ENCODE data around the gene WIPF2. TPM values are rescaled to one million over a fixed set of nuclear protein-coding genes. Genes with fewer than 3 reads are reported as not detected.

WIPF2 gene
- total and polyA plus RNA-seq, 2 experiments from 2014 or later: 9.2 TPM

DNA sequence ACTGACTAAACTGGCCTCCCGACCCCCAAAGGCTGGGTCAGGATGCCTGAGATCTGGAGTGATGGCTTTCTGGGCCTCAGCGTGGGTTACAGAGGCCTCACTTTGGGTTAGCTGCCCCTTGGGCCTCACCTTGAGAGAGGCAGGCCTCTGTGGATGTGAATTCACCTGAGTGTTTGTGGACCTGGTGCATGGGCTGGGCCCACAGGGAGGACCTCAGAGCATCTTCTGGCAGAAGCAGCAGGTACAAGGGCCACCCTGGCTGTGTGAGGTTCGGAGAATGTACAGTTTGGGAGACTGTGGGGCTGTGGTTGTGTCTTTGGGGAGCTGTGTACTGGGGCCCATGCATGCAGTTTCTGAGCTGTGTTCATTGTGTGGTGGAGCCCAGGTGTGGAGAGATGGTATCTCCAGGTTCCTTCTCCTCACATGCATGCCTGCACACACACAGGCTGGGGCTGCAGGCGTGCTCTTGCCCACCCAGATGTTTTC, 108.2 kb downstream of the WIPF2 start:
- Histone ChIP-seq H3K36me3 (ENCODE audit: insufficient read depth) (no peaks in the 10 kb centered on the region), H2AFZ (no peak overlapping the region), H4K20me1 (replicated peaks; ENCODE audit: insufficient read depth) (peaks cover 21% of the 10 kb centered on the region; the same call in 1 of the 2 replicates), H3K27me3 (ENCODE audit: insufficient read depth) (no peaks in the 10 kb centered on the region), H3K4me1 (ENCODE audit: insufficient read depth) (peaks cover 6% of the 10 kb centered on the region; the same call in 1 of the 2 replicates), H3K9me2 (ENCODE audit: insufficient read depth) (no peaks in the 10 kb centered on the region), H3K27ac (ENCODE audit: low read depth) (no peak overlapping the region), H3K79me2 (replicated peaks; ENCODE audit: insufficient read depth) (peaks cover 21% of the 10 kb centered on the region), H3K4me3 (no peak overlapping the region), H3F3A (replicated peaks; ENCODE audit: low read depth) (no peaks in the 10 kb centered on the region), H3K4me2 (no peak overlapping the region)
- ATAC-seq: no peak
- no peak overlapping the region for H3K4me3 Mint-ChIP-seq
- peaks cover 11% of the 10 kb centered on the region for H3K27me3 Mint-ChIP-seq (ENCODE audit: insufficient read depth, low read depth, poor library complexity)
- no peaks in the 10 kb centered on the region; the same call in 2 of the 3 replicates for H3K9me3 Mint-ChIP-seq
- no peak for DNase-seq (ENCODE audit: low spot score)
- peaks cover 57% of the 10 kb centered on the region for H3K4me1 Mint-ChIP-seq
- H3K27ac Mint-ChIP-seq: no peak overlapping the region
- no peak for TF ChIP-seq POLR2AphosphoS5 (IDR thresholded peaks at IDR 0.05; ENCODE audit: low read depth)
- peaks cover 5% of the 10 kb centered on the region; the same call in 2 of the 3 replicates for H3K36me3 Mint-ChIP-seq (ENCODE audit: low read depth)

DNA sequence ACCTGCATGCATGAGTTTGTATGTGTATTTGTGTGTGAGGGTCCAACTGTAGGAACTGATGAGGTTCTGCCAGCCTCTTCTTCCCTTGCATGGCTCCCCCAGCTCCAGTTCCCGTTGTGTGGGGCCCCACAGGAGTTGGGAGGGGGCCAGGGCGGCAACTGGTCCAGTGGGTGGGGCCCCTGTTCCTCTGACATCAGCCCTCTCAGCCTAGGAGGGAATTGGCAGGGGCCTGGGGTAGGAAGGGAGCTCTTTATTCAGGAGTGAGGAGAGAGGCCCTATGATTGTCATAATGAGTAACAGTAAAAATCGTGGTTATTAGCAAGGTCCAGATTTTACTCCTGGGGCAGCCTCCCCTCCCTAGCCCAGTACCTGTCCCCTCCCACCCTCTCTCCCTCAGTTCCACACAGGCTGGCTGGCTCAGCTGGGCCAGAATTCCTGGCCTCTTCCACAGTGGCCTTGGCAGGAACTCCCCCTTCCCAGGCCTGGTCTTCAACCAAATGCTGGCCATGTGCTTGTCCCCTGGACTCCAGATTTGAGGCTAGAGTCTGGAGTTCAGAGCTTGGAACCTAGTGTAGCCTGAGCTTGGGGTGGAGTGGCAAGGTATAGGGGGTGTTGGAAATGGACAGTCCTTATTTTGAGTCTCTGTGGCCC, 108.8 kb downstream of the WIPF2 start:
- Histone ChIP-seq H2AFZ (no peak overlapping the region), H3K4me1 (ENCODE audit: insufficient read depth) (peaks cover 5% of the 10 kb centered on the region; the same call in 1 of the 2 replicates), H3K36me3 (ENCODE audit: insufficient read depth) (no peaks in the 10 kb centered on the region), H3K27ac (ENCODE audit: low read depth) (no peak overlapping the region), H3K4me2 (no peak overlapping the region), H3K9me2 (ENCODE audit: insufficient read depth) (no peaks in the 10 kb centered on the region), H3K79me2 (replicated peaks; ENCODE audit: insufficient read depth) (peaks cover 16% of the 10 kb centered on the region), H3K4me3 (no peak overlapping the region), H3F3A (replicated peaks; ENCODE audit: low read depth) (no peaks in the 10 kb centered on the region), H4K20me1 (replicated peaks; ENCODE audit: insufficient read depth) (peaks cover 21% of the 10 kb centered on the region; the same call in 1 of the 2 replicates), H3K27me3 (ENCODE audit: insufficient read depth) (no peaks in the 10 kb centered on the region)
- Mint-ChIP-seq H3K36me3 (ENCODE audit: low read depth) (peaks cover 8% of the 10 kb centered on the region), H3K4me1 (peaks cover 51% of the 10 kb centered on the region), H3K27me3 (ENCODE audit: insufficient read depth, low read depth, poor library complexity) (peaks cover 11% of the 10 kb centered on the region), H3K27ac (no peak overlapping the region), H3K9me3 (no peaks in the 10 kb centered on the region; the same call in 2 of the 3 replicates), H3K4me3 (no peak overlapping the region)
- ATAC-seq (no peak), DNase-seq (ENCODE audit: low spot score) (no peak)
- TF ChIP-seq EZH2phosphoT487 (IDR thresholded peaks at IDR 0.05; ENCODE audit: unreplicated experiment) (no peak), POLR2AphosphoS5 (IDR thresholded peaks at IDR 0.05; ENCODE audit: low read depth) (no peak), STAT1 (IDR thresholded peaks at IDR 0.05; ENCODE audit: unreplicated experiment) (no peak)

DNA sequence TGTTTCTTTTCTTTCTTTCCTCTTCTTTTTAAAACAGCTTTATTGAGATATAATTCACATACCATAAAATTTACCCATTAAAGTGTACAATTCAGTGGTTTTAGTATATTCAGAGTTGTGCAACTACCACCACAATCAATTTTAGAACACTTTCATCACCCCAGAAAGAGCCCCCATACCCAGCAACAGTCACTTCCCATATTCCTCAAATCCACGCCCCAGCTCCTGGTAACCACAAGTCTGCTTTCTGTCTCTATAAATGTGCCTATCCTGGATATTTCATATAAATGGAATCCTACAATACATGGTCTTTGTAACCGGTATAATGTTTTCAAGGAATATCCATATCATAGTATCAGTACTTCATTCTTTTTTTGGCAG, 109.3 kb downstream of the WIPF2 start:
- Mint-ChIP-seq H3K9me3 (no peaks in the 10 kb centered on the region; the same call in 2 of the 3 replicates), H3K27ac (no peak overlapping the region), H3K27me3 (ENCODE audit: insufficient read depth, low read depth, poor library complexity) (peaks cover 8% of the 10 kb centered on the region), H3K4me1 (peaks cover 46% of the 10 kb centered on the region), H3K4me3 (no peak overlapping the region), H3K36me3 (ENCODE audit: low read depth) (peaks cover 12% of the 10 kb centered on the region)
- no peak for DNase-seq (ENCODE audit: low spot score)
- H3K4me1 ChIP-seq (ENCODE audit: insufficient read depth): no peaks in the 10 kb centered on the region; the same call in 1 of the 2 replicates
- H3F3A ChIP-seq (replicated peaks; ENCODE audit: low read depth): no peaks in the 10 kb centered on the region
- peaks cover 15% of the 10 kb centered on the region for H3K79me2 ChIP-seq (replicated peaks; ENCODE audit: insufficient read depth)
- H2AFZ ChIP-seq: no peak overlapping the region
- no peak overlapping the region for H3K4me2 ChIP-seq
- H3K27me3 ChIP-seq (ENCODE audit: insufficient read depth): no peaks in the 10 kb centered on the region
- peaks cover 21% of the 10 kb centered on the region; the same call in 1 of the 2 replicates for H4K20me1 ChIP-seq (replicated peaks; ENCODE audit: insufficient read depth)
- no peak overlapping the region for H3K27ac ChIP-seq (ENCODE audit: low read depth)
- no peaks in the 10 kb centered on the region for H3K9me2 ChIP-seq (ENCODE audit: insufficient read depth)
- no peak overlapping the region for H3K4me3 ChIP-seq
- no peak for ATAC-seq
- H3K36me3 ChIP-seq (ENCODE audit: insufficient read depth): no peaks in the 10 kb centered on the region
- TF ChIP-seq, protein P1, sequence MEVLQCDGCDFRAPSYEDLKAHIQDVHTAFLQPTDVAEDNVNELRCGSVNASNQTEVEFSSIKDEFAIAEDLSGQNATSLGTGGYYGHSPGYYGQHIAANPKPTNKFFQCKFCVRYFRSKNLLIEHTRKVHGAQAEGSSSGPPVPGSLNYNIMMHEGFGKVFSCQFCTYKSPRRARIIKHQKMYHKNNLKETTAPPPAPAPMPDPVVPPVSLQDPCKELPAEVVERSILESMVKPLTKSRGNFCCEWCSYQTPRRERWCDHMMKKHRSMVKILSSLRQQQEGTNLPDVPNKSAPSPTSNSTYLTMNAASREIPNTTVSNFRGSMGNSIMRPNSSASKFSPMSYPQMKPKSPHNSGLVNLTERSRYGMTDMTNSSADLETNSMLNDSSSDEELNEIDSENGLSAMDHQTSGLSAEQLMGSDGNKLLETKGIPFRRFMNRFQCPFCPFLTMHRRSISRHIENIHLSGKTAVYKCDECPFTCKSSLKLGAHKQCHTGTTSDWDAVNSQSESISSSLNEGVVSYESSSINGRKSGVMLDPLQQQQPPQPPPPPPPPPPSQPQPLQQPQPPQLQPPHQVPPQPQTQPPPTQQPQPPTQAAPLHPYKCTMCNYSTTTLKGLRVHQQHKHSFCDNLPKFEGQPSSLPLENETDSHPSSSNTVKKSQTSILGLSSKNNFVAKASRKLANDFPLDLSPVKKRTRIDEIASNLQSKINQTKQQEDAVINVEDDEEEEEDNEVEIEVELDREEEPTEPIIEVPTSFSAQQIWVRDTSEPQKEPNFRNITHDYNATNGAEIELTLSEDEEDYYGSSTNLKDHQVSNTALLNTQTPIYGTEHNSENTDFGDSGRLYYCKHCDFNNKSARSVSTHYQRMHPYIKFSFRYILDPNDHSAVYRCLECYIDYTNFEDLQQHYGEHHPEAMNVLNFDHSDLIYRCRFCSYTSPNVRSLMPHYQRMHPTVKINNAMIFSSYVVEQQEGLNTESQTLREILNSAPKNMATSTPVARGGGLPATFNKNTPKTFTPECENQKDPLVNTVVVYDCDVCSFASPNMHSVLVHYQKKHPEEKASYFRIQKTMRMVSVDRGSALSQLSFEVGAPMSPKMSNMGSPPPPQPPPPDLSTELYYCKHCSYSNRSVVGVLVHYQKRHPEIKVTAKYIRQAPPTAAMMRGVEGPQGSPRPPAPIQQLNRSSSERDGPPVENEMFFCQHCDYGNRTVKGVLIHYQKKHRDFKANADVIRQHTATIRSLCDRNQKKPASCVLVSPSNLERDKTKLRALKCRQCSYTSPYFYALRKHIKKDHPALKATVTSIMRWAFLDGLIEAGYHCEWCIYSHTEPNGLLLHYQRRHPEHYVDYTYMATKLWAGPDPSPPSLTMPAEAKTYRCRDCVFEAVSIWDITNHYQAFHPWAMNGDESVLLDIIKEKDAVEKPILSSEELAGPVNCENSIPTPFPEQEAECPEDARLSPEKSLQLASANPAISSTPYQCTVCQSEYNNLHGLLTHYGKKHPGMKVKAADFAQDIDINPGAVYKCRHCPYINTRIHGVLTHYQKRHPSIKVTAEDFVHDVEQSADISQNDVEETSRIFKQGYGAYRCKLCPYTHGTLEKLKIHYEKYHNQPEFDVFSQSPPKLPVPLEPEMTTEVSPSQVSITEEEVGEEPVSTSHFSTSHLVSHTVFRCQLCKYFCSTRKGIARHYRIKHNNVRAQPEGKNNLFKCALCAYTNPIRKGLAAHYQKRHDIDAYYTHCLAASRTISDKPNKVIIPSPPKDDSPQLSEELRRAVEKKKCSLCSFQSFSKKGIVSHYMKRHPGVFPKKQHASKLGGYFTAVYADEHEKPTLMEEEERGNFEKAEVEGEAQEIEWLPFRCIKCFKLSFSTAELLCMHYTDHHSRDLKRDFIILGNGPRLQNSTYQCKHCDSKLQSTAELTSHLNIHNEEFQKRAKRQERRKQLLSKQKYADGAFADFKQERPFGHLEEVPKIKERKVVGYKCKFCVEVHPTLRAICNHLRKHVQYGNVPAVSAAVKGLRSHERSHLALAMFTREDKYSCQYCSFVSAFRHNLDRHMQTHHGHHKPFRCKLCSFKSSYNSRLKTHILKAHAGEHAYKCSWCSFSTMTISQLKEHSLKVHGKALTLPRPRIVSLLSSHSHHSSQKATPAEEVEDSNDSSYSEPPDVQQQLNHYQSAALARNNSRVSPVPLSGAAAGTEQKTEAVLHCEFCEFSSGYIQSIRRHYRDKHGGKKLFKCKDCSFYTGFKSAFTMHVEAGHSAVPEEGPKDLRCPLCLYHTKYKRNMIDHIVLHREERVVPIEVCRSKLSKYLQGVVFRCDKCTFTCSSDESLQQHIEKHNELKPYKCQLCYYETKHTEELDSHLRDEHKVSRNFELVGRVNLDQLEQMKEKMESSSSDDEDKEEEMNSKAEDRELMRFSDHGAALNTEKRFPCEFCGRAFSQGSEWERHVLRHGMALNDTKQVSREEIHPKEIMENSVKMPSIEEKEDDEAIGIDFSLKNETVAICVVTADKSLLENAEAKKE (CRISPR knock-in tag; IDR thresholded peaks at IDR 0.05): no peak
- TF ChIP-seq ZNF331 (CRISPR knock-in tag; IDR thresholded peaks at IDR 0.05; ENCODE audit: low read depth): no peak
- TF ChIP-seq, protein P2, sequence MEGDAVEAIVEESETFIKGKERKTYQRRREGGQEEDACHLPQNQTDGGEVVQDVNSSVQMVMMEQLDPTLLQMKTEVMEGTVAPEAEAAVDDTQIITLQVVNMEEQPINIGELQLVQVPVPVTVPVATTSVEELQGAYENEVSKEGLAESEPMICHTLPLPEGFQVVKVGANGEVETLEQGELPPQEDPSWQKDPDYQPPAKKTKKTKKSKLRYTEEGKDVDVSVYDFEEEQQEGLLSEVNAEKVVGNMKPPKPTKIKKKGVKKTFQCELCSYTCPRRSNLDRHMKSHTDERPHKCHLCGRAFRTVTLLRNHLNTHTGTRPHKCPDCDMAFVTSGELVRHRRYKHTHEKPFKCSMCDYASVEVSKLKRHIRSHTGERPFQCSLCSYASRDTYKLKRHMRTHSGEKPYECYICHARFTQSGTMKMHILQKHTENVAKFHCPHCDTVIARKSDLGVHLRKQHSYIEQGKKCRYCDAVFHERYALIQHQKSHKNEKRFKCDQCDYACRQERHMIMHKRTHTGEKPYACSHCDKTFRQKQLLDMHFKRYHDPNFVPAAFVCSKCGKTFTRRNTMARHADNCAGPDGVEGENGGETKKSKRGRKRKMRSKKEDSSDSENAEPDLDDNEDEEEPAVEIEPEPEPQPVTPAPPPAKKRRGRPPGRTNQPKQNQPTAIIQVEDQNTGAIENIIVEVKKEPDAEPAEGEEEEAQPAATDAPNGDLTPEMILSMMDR (conservative IDR thresholded peaks at IDR 0.05; ENCODE audit: low read depth in 2 of 2): no peak
